ENCODE data around the gene CLDN7. TPM values are rescaled to one million over a fixed set of nuclear protein-coding genes. Genes with fewer than 3 reads are reported as not detected.

CLDN7 gene
- total RNA-seq, 1 donor from 2014 or later, result 0.94 TPM

DNA sequence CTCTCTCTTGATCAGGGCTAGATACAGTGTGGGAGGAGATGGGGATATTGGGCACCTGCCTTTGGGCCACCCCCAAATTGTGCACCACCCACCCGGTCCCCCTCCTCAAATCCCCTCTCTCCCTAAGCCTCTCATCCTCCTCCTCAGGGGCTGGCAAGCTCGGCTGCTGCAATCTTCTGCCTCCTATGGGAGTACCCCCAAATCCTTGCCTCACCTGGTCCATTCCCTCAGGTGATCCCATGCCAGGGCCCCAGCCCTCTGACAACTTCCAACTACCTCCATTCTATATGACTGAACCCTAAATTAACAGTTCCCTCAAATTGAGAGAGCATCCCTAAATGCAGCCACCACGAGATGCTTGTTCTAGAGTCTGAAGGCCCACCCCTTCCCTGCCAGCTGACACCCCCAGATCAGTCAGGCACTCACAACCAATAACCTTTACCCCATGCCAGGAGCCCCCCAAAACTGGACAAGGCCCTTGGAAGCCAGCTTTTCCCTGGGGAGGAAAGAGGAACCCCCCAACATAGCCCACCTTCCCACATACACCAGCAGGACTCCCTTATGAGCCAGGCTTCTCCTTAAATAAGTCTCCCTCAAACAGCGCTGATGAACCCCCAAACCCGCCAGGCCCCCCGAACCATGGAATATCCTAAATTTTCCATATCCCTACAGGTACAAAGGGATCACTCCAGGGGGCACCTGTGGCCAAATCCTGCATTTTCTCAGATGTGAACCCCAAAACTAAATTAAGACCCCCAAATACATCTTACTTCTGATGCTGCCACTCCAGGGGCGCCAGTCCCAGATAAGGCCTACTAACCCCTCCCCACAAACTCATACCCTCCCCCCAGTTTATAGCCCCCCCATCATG lies 45.8 kb downstream of the CLDN7 start:
- DNase-seq (no peak), ATAC-seq (ENCODE audit: poor library complexity) (no peak)
- intact Hi-C loops (cut with DNase I), result no loop called here

GRCh38 chr17:7215652-7216180 lies 46.6 kb downstream of the CLDN7 start:
- intact Hi-C loops (cut with DNase I), result no loop called here
- DNase-seq (no peak), ATAC-seq (ENCODE audit: poor library complexity) (no peak)

DNA sequence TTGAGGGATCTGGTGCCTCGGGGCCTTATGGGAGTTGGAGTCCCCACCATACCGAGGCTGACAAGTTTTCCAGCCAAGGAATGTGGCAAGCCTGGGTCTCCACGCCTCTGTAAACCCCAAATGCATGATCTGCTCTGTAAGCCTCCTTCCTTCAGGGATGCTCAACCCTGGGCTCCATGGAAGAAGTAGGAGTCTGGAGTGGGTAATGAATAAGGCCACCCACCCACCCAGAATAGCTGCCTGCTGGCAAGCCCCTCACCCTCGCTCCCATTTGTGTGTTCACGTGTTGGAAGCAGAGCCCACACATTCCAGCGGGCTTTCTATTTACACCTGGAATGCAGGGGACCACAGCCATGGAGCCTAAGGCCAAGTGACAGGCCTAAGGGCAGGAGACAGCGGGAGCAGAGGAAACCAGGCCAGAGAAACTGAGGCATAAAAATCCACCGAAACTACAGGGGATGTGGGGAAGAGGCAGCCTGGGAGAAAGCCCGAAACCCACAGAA lies 47.1 kb downstream of the CLDN7 start:
- intact Hi-C loops (cut with DNase I), result no loop called here
- DNase-seq, result no peak
- no peak for ATAC-seq (ENCODE audit: poor library complexity)

DNA sequence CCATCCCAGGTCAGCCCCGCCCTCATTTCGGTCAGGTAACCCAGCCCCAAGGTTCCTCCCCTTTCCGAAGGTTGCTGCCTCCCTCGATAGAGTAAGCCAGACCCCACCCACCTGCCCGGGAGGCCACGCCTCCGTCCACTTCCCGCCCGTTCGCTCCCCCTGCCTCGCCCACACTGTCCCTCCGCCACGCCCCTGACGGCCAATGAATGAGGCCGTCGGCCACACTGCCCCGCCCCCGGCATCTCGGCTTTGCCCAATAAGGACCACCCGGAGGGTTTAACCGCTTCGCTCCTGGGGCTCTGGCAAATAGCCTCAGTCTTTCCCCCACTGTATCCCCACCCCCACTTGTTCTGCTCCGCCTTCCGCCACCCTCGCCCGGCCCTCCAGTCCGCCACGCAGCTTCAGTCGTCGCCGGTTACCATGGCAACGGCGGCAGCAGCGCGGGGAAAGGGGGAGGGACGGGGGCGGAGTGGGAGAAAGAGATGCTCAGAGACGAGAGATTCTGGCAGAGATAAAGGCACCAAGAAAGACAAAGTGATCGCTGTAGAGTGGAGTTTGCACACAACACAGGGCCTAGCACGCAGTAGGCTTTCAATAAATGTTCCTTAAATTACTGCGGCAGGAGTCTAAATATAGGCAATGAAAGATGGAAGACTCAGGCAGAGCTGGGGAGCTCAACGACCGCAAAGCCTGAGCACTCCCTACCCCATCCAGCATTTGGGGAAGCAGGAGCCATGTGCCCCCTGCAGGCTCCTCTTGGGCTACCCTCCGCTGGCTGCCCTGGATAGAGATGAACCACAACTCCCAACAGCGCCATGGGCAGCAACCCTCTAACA lies 47.8 kb downstream of the CLDN7 start:
- intact Hi-C loops (cut with DNase I), result no loop called here
- DNase-seq (peak; percentile 99), ATAC-seq (ENCODE audit: poor library complexity) (peak; percentile 89)

- no peak for DNase-seq
- ATAC-seq (ENCODE audit: poor library complexity), result no peak
- intact Hi-C loops (cut with DNase I), result no loop called here
Measured at GRCh38 chr17:7213895-7214299, 48.4 kb downstream of the CLDN7 start.

DNA sequence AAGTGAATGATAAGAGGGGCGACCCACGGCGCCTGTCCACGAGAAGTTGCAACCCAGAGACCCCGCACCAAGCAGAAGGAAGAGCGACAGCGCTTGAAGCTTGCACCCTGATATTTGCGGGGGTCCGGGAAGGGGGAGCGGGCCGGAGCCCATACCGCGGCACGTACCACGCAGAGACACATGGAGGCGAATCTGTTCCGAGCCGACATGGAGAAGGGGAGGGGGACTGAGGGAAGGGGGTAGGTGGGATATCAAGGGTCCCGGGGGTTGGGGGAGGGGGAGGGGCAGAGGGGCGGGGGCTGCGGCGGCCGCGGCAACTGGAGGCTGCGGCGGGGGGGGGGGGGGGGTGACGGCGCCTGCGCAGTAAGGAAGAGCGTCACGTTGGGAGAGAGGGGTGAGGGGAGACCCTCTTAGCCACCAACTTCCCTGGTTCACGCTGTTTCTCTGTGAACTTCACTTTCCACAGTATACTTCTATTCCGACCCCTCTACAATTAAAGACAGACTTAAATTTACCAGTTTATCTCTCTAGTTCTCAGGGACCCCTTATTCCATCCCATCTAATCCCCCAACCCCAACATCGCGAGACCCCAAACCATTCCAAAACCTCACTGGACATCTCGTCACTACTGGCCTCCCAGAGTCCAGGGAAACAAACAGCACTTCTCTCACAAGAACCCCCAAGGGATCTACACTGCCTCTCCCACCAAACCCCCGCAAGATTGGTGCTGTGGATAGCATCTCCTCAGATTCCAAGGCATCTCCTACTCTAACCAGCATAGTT lies 50.6 kb downstream of the CLDN7 start:
- ATAC-seq (ENCODE audit: poor library complexity) (no peak), DNase-seq (no peak)
- intact Hi-C loops (cut with DNase I), result no loop called here

Small RNAs within 50 kb of the gene (microRNA-seq; reads per million reads assigned to microRNA genes)
- gene MIR324, result 589 reads per million, percentile 78 among the genes with 10 or more reads in this experiment

Other genes with a start within 250 kb of the CLDN7 start
- gene RNASEK, start 249.9 kb downstream of the CLDN7 start, total RNA-seq, result 159 TPM
- gene BCL6B, start 239.4 kb downstream of the CLDN7 start, total RNA-seq, result 12.6 TPM
- gene SLC16A13, start 226.5 kb downstream of the CLDN7 start, total RNA-seq, result 1.6 TPM
- 0.56 TPM for gene SLC16A11, start 218.4 kb downstream of the CLDN7 start, total RNA-seq
- 5.0 TPM for gene CLEC10A, start 182.2 kb downstream of the CLDN7 start, total RNA-seq
- 0.40 TPM for gene ASGR2, start 147.7 kb downstream of the CLDN7 start, total RNA-seq
- 0.19 TPM for gene ASGR1, start 83.1 kb downstream of the CLDN7 start, total RNA-seq
- 20.4 TPM for gene DLG4, start 42.6 kb downstream of the CLDN7 start, total RNA-seq
- 2,247 TPM for gene ACADVL, start 42.5 kb downstream of the CLDN7 start, total RNA-seq
- gene DVL2, start 28.0 kb downstream of the CLDN7 start, total RNA-seq, result 20.4 TPM
- 19.4 TPM for gene PHF23, start 23.0 kb downstream of the CLDN7 start, total RNA-seq
- 432 TPM for gene GABARAP, start 20.0 kb downstream of the CLDN7 start, total RNA-seq
- 109 TPM for gene CTDNEP1, start 10.7 kb downstream of the CLDN7 start, total RNA-seq
- gene ELP5, start 10.3 kb downstream of the CLDN7 start, total RNA-seq, result 71.6 TPM
- 141 TPM for gene SLC2A4, start 19.2 kb upstream of the CLDN7 start, total RNA-seq
- 0.75 TPM for gene YBX2, start 32.2 kb upstream of the CLDN7 start, total RNA-seq
- 295 TPM for gene EIF5A, start 45.1 kb upstream of the CLDN7 start, total RNA-seq
- gene GPS2, start 52.9 kb upstream of the CLDN7 start, total RNA-seq, result 68.8 TPM
- 26.2 TPM for gene NEURL4, start 66.9 kb upstream of the CLDN7 start, total RNA-seq
- 14.9 TPM for gene ACAP1, start 74.1 kb upstream of the CLDN7 start, total RNA-seq
- gene KCTD11, start 89.7 kb upstream of the CLDN7 start, total RNA-seq, result 4.4 TPM
- not detected for gene TMEM95, start 92.7 kb upstream of the CLDN7 start, total RNA-seq
- gene TNK1, start 118.6 kb upstream of the CLDN7 start, total RNA-seq, result 2.1 TPM
- gene PLSCR3, start 132.0 kb upstream of the CLDN7 start, total RNA-seq, result 14.0 TPM
- 61.5 TPM for gene TMEM256, start 141.6 kb upstream of the CLDN7 start, total RNA-seq
- gene NLGN2, start 145.4 kb upstream of the CLDN7 start, total RNA-seq, result 5.8 TPM
- not detected for gene SPEM1, start 157.8 kb upstream of the CLDN7 start, total RNA-seq
- not detected for gene SPEM2, start 163.1 kb upstream of the CLDN7 start, total RNA-seq
- not detected for gene SPEM3, start 166.4 kb upstream of the CLDN7 start, total RNA-seq
- 1.7 TPM for gene TMEM102, start 173.0 kb upstream of the CLDN7 start, total RNA-seq
- 9.8 TPM for gene FGF11, start 177.0 kb upstream of the CLDN7 start, total RNA-seq
- 9.8 TPM for gene CHRNB1, start 182.6 kb upstream of the CLDN7 start, total RNA-seq
- 60.3 TPM for gene ZBTB4, start 217.2 kb upstream of the CLDN7 start, total RNA-seq
- gene SLC35G6, start 219.0 kb upstream of the CLDN7 start, total RNA-seq, result not detected
- 32.9 TPM for gene POLR2A, start 221.9 kb upstream of the CLDN7 start, total RNA-seq

Data from Right ventricle myocardium superior (tissue), 1 donor.